A549 (cell line): ENCODE results near the gene RAB3IP. TPM values are rescaled to one million over a fixed set of nuclear protein-coding genes. Genes with fewer than 3 reads are reported as not detected.

Source experiments
- ATAC-seq, 2 experiments: fragments of 200-7000 bp in 1 of 2; fragments of >200 bp in 1 of 2; cut with Nextera tagmentation in 1 of 2; cut with Tn5 transposase in 1 of 2; 3 replicates each; pipeline versions ENCODE4 v1.8.0 to v1.9.1; 2018 to 2020; ENCODE audit warnings: mild to moderate bottlenecking in 1 of 2, moderate library complexity in 1 of 2
- CTCF ChIA-PET: fragments of 300-600 bp; sonication (Branson Sonifier 250); formaldehyde crosslinking; extraction: SDS; loops from one replicate; lab custom pipeline; 2021; ENCODE audit warnings: antibody characterized with exemption, inconsistent platforms; lab: Yijun Ruan, JAX
- POLR2A ChIA-PET: fragments of 350-600 bp; formaldehyde crosslinking; extraction: SDS; loops from one replicate; lab custom pipeline; 2021; ENCODE audit warnings: antibody characterized with exemption, inconsistent platforms; lab: Yijun Ruan, JAX
- DNase-seq, 2 experiments: peaks; one replicate each; pipeline versions ENCODE4 v3.0.0 to v3.0.0-alpha.2; 2011 to 2016; ENCODE audit warnings: low read depth in 1 of 2, low spot score in 1 of 2
- FAIRE-seq: peaks from 2 replicates; lab custom pipeline; 2011; peaks lifted over from hg19 to GRCh38; lab: Jason Lieb, UNC
- H3K27ac ChIP-seq, 2 experiments: fragments of >200 bp; sonication (Bioruptor Twin); formaldehyde crosslinking; 3 replicates each; pipeline ENCODE4 v1.5.1; 2016 to 2017
- H3K4me1 ChIP-seq: fragments of >200 bp; sonication (Bioruptor Twin); formaldehyde crosslinking; 3 replicates; pipeline ENCODE4 v1.6.1; 2016
- H3K4me2 ChIP-seq: fragments of >200 bp; sonication (Bioruptor Twin); formaldehyde crosslinking; 3 replicates; pipeline ENCODE4 v1.6.1; 2016
- H3K4me3 ChIP-seq: fragments of >200 bp; sonication (Bioruptor Twin); formaldehyde crosslinking; 3 replicates; pipeline ENCODE4 v1.5.1; 2016
- H3K9me3 ChIP-seq: fragments of >200 bp; sonication (Bioruptor Twin); formaldehyde crosslinking; 3 replicates; pipeline ENCODE4 v1.6.1; 2016
- ATOH8 ChIP-seq: fragments of 250-450 bp; sonication (Bioruptor Pico); IDR thresholded peaks from 2 replicates; pipeline ENCODE4 v1.5.0; 2020; ENCODE audit warnings: low read depth, mild to moderate bottlenecking, moderate library complexity
- CBX2 ChIP-seq: fragments of 200-600 bp; sonication (generic); IDR thresholded peaks from 2 replicates; pipeline ENCODE4 v1.6.1; 2016; ENCODE audit warnings: low read depth, mild to moderate bottlenecking, borderline replicate concordance
- CBX8 ChIP-seq: fragments of 200-600 bp; sonication (generic); IDR thresholded peaks from 2 replicates; pipeline ENCODE4 v1.6.1; 2016
- E2F6 ChIP-seq: IDR thresholded peaks from 2 replicates; pipeline ENCODE4 v1.6.1; 2012; ENCODE audit warnings: low read depth, borderline replicate concordance
- EP300 ChIP-seq, 2 experiments: fragments of >200 bp; sonication (Bioruptor Twin); formaldehyde crosslinking; IDR thresholded peaks; 2 replicates in 1 of 2; 3 replicates in 1 of 2; pipeline ENCODE4 v1.6.1; 2016 to 2017
- ESRRA ChIP-seq: fragments of 150-350 bp; IDR thresholded peaks from 2 replicates; pipeline ENCODE4 v1.6.1; 2014; ENCODE audit warnings: mild to moderate bottlenecking, low read length, borderline replicate concordance
- GATA3 ChIP-seq: IDR thresholded peaks from 2 replicates; pipeline ENCODE4 v1.6.1; 2012; ENCODE audit warnings: borderline replicate concordance
- HDAC2 ChIP-seq: fragments of 200-600 bp; sonication (generic); IDR thresholded peaks from 2 replicates; pipeline ENCODE4 v1.6.1; 2016
- JUNB ChIP-seq: fragments of >200 bp; sonication (Bioruptor Twin); formaldehyde crosslinking; IDR thresholded peaks from 2 replicates; pipeline ENCODE4 v1.6.1; 2016
- MYC ChIP-seq: IDR thresholded peaks from 2 replicates; pipeline ENCODE4 v1.6.1; 2012; ENCODE audit warnings: mild to moderate bottlenecking, inconsistent platforms, low read length, improper control_type of control experiment, borderline replicate concordance
- POLR2AphosphoS2 ChIP-seq: conservative IDR thresholded peaks from 2 replicates; pipeline ENCODE4 v1.6.1; 2012; ENCODE audit warnings: low read length, improper control_type of control experiment, inconsistent platforms
- RCOR1 ChIP-seq: fragments of 150-350 bp; IDR thresholded peaks from 2 replicates; pipeline ENCODE4 v1.6.1; 2014; ENCODE audit warnings: antibody characterized with exemption, low read length, low read depth
- REST ChIP-seq: fragments of 200-600 bp; sonication (generic); IDR thresholded peaks from 2 replicates; pipeline ENCODE4 v1.6.1; 2016; ENCODE audit warnings: antibody characterized with exemption, mild to moderate bottlenecking, moderate library complexity
- ZC3H11A ChIP-seq: fragments of 450-650 bp; IDR thresholded peaks from 2 replicates; pipeline ENCODE4 v1.6.1; 2014; ENCODE audit warnings: antibody characterized with exemption, mild to moderate bottlenecking
- ZSCAN20 ChIP-seq: fragments of 250-450 bp; sonication (Bioruptor Pico); IDR thresholded peaks from 2 replicates; pipeline ENCODE4 v1.8.0; 2022; ENCODE audit warnings: mild to moderate bottlenecking, moderate library complexity
- WGBS: methylation state at CpG from one replicate; pipeline ENCODE4 v1.1.6; 2017; ENCODE audit errors: missing lambda C conversion rate; 5-methylcytosine and 5-hydroxymethylcytosine counted together
- polyA plus RNA-seq, 4 experiments: library from polyadenylated mRNA; depleted of rRNA in 3 of 4; stranded (reverse); fragments of >200 nt; fragmentation: RNase III in 1 of 4; extraction: RNeasy Plus Mini Kit Qiagen cat#74134 plus additional on column Dnase treatment in 1 of 4; gene quantifications; 2 replicates in 3 of 4; 3 replicates in 1 of 4; pipeline ENCODE4 v1.2.3, GENCODE V29; 2011 to 2017
- TF ChIP-seq, protein P1 (sequence below): fragments of >200 bp; sonication (Bioruptor Twin); formaldehyde crosslinking; IDR thresholded peaks from 2 replicates; pipeline ENCODE4 v1.6.1; 2016

The RAB3IP gene
- polyA plus RNA-seq, 2 of the 4 experiments (the other 2 are of a cell fraction): 12.1 to 46.4 TPM

DNA sequence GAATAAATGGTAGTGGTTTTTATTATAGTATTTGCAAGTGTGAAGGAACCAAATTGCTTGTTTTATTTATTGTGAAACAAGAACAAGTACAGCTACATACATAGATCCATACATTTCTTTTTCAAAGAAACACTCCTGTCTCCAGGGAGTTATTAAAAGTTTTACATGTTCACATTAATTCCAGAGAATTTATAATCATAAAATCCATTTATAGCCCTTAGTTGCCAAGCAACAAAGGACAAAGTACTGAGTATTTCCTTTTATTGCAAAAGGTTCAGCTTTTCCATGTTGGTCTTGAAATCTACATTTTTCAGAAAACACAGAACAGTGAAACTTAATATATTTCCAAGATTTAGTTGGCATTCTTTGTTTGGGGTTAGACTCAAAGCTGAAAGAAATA lies 95.9 kb downstream of the RAB3IP start:
- H3K4me3 ChIP-seq: no peak overlapping the region
- POLR2A ChIA-PET: no interaction called here
- H3K4me1 ChIP-seq: no peaks in the 10 kb centered on the region
- no peaks in the 10 kb centered on the region for H3K9me3 ChIP-seq
- H3K27ac ChIP-seq: no peak overlapping the region
- no peak for FAIRE-seq
- CTCF ChIA-PET: interaction anchor here (1.3 to 1.6 kb wide), 2 partner anchors 45 to 91 kb away, joined by 3 to 6 read pairs; no protein-coding TSS in a partner anchor
- DNase-seq: no peak
- no peak for ATAC-seq
- TF ChIP-seq REST (no peak), RCOR1 (no peak), JUNB (no peak), ZC3H11A (no peak), EP300 (IDR thresholded peaks at IDR 0.05) (no peak), CBX2 (no peak), HDAC2 (no peak), CBX8 (no peak), GATA3 (no peak)
- TF ChIP-seq, protein P1, sequence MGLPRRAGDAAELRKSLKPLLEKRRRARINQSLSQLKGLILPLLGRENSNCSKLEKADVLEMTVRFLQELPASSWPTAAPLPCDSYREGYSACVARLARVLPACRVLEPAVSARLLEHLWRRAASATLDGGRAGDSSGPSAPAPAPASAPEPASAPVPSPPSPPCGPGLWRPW: no peak
- H3K4me2 ChIP-seq: no peak overlapping the region

DNA sequence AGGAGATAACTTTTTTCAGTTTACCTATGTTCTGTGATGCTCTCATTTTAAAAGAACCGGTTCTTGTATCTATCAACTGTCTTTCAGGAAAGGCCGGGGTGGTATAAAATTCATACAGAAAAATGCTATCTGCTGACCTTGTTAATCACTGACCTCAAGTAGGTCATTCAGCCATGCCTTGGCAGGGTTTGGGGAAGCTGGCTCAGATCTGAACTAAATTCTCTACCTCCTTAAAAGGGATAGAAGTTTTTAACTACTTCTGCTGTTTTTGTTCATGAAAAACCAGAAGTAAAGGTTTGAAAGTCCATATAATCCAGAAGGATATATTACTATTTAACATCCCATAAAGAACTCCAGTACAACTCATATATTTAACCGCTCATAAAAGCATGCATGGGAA lies 96.4 kb downstream of the RAB3IP start:
- DNase-seq (no peak), FAIRE-seq (no peak), ATAC-seq (no peak)
- Histone ChIP-seq H3K4me2 (no peak overlapping the region), H3K4me3 (no peak overlapping the region), H3K9me3 (no peaks in the 10 kb centered on the region), H3K4me1 (no peaks in the 10 kb centered on the region), H3K27ac (no peak overlapping the region)
- CTCF ChIA-PET: interaction anchor here (1.3 to 1.6 kb wide), 2 partner anchors 44 to 91 kb away, joined by 3 to 6 read pairs; no protein-coding TSS in a partner anchor
- POLR2A ChIA-PET: no interaction called here
- 57% methylated on average over 3 of the region's 3 CpGs for WGBS
- TF ChIP-seq, protein P1: no peak

DNA sequence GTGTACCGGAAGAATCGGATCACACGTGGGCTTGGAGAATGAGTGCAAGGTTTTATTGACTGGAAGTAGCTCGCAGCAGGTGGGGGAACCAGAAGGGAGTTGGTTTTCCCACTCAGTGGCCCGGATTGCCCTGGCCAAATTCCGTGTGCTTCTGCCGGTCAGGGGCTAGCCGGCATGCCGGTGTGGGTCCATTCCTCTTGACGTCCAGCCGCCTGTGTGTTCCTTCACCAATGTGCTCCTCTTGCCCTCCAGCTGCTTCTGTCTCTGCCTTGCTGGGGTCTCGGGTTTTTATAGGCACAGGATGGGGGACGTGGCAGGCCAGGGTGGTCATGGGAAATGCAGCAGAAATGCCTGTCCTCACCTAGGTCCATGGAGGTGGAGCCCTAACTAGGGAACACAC lies 97.4 kb downstream of the RAB3IP start:
- ATAC-seq (no peak), FAIRE-seq (no peak), DNase-seq (no peak)
- CTCF ChIA-PET: no interaction called here
- WGBS: 61% methylated on average over 13 of the region's 13 CpGs
- POLR2A ChIA-PET: no interaction called here
- Histone ChIP-seq H3K9me3 (no peaks in the 10 kb centered on the region), H3K4me2 (no peak overlapping the region), H3K27ac (no peak overlapping the region), H3K4me3 (no peak overlapping the region), H3K4me1 (peaks cover 7% of the 10 kb centered on the region; the same call in 2 of the 3 replicates)
- TF ChIP-seq MYC (no peak), EP300 (IDR thresholded peaks at IDR 0.05) (no peak), ZSCAN20 (CRISPR knock-in tag) (no peak), ATOH8 (CRISPR knock-in tag) (no peak), ESRRA (no peak), POLR2AphosphoS2 (no peak), E2F6 (no peak)
